DMS114 treated with DMSO at 0.1 percent for 48 hours (cell line): ENCODE data around the gene CCDC6.
"Not testable (repeated sequence)": the region's sequence is repeated elsewhere in the genome, so short reads cannot be mapped to it uniquely, and the experiment has no call there.

Source experiments
- DNase-seq: peaks from one replicate; lab custom pipeline; 2025; ENCODE audit not compliant: unreplicated experiment; lab: John Stamatoyannopoulos, UW

The CCDC6 gene

DNA sequence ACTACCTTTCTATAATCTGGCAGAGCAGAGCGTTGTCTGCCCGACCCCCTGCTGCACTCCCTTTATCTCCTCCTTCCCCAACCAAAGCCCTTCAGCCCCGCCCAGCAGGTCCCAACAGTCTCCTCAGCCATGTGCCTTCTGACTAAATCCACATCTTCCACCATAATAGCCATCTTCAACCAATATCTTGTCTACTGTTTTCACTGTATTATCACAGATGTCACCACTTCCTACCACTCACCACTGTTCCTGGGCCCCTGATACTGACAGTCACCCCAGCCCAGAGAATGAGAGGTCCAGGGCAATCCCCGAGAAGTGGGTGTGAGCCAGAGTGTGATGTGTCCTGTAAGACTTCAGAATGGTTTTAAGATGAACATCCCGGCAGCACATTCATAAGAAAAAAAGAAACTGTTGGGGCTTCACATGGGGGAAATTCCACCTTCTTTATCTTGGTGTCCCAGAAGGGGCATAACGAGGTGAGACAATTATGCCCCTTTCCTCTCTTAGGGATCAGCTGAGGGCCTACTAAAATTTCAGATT lies 25.3 kb downstream of the CCDC6 start:
- DNase-seq = no peak

DNA sequence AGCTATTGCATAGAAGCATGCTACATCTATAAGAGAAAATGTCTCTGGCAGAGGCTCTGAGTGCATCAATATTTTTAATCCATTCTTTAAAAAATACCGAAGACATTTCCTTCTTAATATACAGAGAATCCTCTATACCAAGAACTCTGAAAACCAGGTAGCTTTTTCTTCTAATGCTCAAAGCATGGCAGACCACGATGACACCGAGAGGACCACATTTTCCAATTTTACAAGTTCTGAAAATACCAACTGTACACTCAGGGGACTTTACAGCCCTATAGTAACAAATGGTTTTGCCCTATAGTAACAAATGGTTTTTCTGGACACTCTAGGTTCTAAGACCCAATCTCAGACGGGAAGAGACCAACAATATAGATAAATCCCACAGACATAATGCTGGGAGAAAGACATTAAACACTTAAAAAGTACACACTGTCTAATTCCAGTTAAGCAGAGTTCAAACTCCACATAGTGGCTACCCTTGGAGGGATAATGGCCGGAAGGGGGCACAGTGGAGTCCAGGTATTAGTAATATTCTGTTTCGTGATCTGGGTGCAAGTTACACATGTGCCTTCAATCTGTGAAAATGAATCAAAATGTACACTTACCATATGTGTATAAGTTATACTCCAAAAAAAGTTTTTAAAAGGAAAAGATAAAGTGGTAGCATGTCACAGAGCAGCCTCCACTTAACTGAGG lies 26.2 kb downstream of the CCDC6 start:
- no peak for DNase-seq

DNA sequence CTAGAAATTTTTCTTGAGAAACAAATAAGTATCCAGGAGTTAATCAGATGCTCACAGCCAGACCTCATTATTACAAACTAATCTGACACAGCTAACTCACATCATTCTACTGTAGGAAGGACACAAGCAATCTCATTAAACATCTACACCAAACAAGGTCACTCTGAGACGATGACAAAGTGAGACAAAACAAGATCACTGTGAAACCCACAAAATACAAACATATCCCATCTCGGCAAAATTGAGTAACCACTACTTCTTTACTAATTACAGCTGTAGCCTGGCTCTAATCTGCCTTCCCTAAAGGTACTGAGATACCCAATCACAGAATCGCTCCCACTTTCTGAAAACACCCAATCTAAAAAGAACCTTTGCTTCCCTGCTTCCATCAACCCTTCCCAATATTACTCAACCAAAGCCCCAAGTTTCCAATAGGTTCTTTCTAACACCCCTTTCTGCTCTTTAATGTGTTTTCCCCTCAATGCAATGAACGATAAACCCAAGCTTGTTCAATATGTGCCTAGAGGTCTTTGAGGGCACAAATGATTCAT lies 26.9 kb downstream of the CCDC6 start:
- no peak for DNase-seq

DNA sequence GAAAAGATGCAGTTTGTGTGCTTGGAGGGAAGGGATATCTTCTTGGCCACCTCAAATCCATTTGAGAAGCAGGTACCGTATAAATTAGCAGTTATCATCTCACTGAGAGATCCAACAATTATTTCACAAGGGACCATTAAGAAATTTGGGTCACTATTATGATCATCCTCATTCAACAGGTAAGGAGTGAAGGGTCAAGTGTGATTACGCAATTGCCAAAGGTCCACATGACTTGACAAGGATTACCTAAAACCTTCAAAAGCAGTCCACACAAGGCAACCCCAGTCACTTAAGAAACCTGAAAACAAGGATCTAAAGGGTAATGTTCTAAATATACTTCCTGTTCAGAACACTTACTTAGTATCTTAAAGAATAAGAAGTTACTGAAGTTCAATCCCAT lies 27.4 kb downstream of the CCDC6 start:
- no peak for DNase-seq

DNA sequence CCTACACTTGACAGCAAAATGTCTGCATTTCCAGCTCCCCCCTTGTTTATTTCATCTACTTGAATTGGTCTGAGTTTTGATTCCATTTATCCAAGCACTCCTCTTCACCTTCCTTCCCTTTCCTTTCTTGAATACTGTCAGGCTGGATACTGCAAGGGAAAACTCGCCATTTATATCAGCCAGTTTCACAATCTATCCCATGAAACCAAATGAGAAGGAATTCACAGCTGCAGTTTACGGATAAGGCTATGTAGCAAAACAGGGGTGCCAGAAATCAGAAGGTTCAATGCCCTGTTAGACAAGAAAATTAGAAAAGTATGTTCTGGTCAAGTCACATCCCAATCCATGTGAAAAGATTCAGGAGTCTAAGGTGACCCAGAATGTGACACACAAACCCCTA lies 28.1 kb downstream of the CCDC6 start:
- no peak for DNase-seq

DNA sequence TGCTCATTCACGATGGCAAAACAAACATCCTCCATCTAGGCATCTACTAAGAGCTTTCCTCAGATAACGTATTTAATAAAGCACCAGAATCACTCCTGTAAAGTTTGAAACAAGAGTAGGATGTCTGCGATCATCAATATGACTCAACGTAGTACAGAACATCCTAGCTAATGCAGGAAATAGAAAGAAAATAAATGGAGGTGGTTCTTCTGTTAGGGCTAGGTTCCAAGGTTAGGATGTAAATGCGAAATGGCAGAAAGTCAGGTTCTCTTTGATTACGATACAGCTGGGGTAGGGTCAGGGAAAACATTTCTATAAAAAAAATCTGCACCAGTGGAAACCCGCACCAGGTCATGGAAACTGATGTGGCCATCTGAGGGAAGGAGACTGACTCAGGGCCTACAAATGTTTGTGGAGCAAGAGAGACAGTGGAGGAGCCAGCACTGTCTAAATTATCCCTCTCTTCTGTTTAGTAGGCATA lies 29.1 kb downstream of the CCDC6 start:
- no peak for DNase-seq

DNA sequence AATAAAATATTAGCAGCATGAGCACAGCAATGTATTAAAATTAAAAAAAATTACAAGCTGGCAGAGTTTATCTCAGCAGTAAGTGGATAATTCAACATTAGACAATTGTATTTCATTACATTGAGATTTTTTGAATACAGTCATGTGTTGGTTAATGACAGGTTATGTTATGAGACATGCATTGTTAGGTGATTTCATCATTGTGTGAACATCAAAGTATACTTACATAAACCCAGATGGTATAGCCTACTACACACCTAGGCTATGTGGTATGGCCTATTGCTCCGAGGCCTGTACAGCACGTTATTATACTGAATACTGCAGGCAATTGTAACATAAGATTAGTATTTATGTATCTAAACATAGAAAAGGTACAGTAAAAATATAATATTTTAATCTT lies 29.7 kb downstream of the CCDC6 start:
- no peak for DNase-seq

DNA sequence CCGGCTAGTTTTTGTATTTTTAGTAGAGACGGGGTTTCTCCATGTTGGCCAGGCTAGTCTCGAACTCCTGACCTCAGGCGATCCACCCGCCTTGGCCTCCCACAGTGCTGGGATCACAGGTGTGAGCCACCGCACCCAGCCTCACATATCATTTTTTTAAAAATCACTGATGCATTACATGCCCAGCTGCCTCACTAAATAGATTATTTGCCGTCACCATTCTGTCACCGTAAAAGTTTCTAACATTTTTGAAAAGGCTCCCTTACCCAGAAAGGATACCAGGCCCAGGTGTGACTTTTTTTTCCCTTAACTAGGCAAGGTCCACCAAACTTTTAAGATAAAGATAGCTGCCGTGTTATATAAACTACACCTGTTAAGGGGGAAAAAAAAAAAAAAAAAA lies 30.1 kb downstream of the CCDC6 start:
- DNase-seq = not testable (repeated sequence)

DNA sequence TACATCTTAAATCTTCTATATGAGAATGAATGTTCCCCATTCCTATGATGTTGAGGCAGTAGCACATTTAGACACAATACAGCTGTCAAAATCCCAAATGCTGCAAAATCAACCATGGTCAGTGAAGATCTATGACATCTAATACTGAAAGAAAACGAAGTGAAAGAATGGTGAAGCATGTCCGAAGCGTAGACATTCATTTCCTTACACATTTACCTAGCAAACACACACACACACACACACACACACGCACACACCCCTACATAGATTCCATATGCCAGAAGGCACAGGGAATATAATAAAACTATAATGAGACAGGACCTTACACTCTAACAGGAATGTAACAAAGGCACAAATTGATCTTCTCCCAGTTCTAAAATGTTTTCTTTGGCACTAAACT lies 32.5 kb downstream of the CCDC6 start:
- no peak for DNase-seq

DNA sequence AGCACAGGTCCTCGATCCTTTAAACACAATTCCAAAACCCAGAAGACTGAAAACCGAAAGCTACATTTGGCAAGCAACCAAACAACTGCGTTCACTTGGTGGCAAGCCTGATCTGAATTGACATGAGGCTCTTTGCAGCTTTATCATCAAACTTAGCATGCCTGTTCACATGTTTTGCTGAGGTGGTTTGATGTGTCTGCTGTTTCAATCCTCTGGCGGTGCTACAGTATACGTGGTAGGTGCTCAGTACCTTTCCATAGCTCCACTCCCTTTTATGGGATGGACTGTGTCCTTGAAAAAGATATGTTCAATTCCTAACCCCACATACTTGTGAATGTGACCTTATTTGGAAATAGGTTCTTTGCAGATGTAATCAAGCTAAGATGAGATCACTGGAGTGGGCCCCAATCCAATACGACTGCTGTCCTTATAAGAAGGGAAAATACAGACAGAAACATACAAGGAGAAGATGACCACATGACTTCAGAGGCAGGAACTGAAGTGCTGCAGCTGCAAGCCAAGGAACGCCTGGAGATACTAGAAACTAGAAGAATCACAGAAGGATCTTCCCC lies 33.4 kb downstream of the CCDC6 start:
- no peak for DNase-seq

DNA sequence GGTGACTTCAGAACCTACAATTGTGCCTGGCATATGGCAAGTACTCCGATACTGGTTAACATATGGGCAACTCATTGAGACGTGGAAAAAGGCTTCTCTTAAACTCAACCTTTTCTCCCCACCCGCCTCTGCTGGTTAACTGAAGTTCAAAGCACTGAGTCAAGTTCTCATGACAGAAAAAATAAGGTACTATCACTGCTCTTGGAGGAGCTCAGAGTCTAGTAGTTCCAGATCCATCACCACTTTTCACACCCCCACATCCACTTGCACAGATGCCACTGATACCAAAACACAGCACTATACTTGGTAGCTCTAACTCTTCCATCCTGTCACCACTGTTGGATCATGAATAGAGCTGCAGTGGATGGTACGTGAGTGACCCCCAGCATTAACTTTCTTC lies 36.2 kb downstream of the CCDC6 start:
- no peak for DNase-seq

DNA sequence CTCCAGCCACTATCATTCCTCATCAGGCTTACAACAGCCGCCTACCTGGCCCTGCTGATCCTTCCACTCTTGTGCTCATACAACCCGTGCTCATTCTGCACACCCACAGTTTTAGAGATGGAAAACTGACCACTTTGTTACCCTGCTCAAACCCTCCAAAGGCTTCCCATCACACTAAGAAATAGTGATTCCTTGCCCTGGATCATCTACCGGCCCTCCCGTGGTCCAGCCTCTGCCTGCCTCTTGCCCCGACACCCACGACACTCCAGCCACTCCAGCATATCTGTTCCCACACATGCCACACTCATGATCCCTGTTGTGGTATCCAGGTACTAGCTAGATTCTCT lies 36.8 kb downstream of the CCDC6 start:
- DNase-seq = no peak

DNA sequence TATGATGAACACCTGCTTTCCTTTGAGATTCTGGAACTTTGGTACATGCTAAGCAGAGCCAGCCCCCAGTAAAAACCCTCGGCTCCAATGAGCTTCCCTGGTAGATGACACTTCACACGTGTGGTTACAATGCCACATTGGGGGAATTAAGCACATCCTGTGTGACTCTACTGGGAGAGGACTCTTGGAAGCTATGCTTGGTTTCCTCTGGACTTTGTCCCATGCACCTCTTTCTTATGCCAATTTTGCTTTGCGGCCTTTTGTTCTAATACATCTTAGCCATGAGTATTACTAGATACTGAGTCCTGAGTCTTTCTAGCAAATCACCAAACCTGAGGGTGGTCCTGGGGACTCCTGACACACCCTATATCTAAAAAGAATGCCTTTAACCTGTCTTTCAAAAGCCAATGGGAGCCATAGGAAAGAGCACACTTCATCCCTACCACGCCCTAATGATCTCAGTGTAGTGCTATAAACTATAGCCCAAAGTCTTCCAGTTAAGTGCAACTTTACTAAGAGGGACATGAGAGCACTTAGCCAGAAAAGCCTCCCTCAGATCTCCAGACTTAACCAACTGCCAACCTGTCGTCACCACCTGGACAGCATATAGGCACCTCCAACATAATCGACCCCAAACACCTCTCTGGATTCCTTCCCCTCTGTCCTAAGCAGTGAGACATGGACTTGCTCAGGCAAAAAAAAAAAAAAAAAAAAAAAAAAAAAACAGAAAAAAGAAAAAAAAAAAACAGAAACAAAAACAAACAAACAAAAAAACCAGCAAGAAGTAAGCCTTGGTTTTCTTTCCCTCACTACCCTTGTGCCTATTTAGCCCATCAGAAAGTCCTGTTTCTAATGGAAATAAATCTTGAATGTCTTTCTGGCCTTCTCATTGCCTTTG lies 37.4 kb downstream of the CCDC6 start:
- DNase-seq = no peak

DNA sequence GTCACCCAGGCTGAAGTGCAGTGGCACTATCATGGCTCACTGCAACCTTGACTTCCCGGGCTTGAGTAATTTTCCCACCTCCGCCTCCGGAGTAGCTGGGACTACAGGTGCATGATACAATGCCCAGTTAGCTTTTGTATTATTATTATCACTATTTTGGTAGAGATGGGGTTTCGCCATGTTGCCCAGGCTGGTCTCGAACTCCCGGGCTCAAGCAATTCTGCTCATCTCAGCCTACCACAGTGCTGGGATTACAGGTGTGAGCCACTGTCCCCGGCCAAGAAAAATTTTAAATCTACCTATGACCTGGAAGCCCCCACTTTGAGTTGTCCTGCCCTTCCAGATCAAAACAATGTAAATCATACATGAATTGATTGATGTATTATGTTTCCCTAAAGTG lies 38.8 kb downstream of the CCDC6 start:
- no peak for DNase-seq

DNA sequence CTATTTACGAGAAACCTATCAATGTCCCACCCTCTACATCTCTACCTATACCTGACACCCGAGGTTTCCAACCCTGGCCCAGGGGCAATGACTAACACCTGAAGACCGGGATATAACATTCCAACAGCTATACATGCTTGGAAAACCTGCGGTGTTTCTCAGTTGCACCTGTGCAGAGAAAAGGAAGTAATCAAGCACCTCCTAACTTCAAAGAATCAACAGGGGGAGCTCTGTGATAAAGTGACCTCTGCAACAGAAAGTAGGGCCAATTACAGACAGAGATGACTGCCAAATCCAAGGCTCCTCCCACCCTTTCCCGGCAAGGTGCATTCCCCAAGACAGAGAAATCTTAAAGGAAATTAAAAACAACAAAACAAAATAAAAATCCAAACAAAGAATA lies 41.3 kb downstream of the CCDC6 start:
- DNase-seq = no peak

DNA sequence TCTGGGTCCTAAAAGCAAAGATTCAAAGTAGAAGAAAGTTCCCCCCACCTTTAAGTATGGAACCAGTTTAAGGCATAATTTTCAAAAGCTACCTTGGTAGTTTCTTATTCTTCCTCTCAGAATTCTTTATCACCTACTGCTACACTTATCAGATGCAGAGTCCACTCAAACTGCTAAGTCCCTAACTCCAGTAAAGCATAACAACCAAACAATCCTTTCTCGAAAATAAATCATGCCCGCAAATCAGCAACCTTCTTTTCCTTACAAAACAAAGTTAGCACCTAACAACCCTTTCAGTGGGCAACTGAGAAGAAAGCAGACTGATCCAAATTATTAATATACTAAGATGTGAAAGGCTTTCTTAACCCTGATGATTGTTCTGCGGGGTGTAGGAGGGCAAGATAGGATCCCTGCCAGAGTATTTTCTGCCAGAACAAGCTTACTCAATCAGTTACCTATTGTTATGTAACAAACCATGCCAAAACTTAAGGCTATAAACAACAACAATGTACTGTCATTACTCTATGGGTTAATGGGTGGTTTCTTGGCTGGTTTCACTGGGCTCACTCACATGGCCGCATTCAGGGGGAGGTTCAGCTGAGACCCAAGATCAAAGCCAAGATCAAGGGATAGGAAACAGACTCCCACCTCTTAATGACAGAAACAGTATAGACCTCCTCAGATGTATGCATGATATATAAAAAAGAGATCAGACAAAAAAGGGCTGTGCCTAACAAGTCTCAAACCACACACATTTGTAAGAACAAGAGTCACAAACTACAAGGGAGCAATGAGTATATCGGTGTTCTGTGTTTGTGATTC lies 42.0 kb downstream of the CCDC6 start:
- DNase-seq = no peak

DNA sequence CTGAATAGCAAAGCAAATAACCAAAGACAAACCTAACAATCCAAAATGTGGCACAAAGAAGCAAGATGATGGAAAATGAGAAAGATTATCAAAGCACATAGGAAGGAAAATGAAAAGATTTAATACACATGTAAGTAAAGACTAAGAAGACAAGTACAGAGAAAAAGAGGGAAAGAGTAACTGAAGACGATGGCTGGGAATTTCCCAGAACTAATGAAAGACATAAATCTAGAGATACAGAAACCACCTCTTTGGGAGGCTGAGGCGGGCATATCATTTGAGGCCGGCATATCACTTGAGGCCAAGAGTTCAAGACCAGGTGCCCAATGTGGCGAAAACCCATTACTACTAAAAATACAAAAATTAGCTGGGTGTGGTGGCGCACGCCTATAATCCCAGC lies 46.8 kb downstream of the CCDC6 start:
- no peak for DNase-seq

DNA sequence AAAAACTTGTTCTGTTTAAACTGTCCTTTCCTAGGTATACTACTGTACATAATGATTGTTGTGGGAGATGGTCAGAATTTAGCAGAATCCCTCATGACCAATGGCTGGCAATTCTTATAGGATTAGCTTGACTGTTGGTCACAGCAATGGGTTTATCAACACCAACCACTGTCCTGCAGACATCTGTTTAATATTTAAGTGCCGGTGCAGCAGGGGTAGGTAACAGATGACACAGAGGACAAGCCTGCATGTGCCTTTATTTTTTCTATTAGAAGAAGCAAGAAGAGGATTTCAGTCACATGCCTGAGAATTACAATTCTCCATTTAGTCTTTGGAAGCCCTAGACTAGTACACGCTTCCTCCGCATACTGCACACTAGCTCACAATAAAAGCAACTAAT lies 48.4 kb downstream of the CCDC6 start:
- no peak for DNase-seq

DNA sequence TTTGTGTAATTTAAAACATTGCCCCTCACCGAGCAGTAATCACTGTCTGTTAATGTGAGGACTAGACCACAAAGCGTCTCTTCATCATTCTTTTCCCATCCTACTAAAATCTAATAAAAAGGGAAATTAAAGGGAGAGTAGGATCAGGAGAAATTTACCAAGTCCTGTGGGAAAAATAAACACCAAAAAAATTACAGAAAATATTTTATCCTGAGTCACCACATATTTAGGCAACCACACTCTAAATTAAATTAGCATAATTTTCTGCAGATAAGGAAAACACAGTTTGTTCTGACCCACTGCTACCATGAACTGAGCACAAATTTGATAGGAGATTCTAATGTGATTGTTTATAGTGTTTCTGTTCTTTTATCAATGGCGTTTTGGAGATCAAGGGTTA lies 49.3 kb downstream of the CCDC6 start:
- DNase-seq = no peak

DNA sequence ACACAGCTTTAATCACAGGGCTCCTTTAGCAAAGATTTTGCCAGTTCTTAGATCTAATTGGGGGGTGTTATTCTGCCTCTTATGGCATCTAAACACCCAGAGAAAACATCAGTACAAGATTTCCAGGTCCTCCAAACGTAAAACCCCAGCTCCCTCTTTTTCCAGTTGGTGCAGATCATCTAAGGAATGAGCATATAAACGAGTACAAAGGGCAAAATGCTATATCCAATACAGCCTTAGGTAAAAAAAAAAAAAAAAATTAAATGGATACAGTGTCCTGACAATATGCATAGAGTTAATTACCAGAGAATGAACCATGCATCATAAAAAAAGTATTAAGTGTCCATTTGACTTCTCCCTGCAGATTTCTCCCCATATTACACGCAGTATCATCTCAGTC lies 50.3 kb downstream of the CCDC6 start:
- no peak for DNase-seq

DNA sequence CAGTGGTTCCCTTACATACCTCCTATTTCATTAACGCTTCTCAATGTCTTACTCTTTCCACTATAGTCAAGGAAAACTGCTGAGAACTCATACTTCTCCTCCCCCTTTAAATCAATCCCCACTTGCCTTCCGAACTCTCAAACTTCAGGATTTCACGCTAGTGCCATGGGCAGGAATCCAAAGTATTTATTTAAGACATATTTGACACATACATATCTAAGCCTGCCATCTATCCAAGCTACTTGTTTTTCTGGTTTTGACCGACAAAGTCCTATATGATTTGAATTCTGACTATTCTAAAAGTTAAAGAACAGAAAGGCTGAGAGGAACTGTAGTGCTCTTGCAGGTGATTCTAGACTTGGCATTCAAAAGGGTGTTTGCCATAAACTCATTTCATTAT lies 51.8 kb downstream of the CCDC6 start:
- DNase-seq = no peak
